Uterus (tissue), 2 donors: ENCODE data around the gene ICA1L.

ENCODE experiments used
- CTCF ChIP-seq, 4 experiments: fragments of 200-600 bp in 2 of 4; fragments of 450-650 bp in 2 of 4; sonication (generic) in 2 of 4; IDR thresholded peaks; one replicate each; pipeline ENCODE4 v1.5.1; 2016 to 2019; ENCODE audit warnings: antibody characterized with exemption in 4 of 4, mild to moderate bottlenecking in 2 of 4, moderate library complexity in 1 of 4
- POLR2A ChIP-seq, 2 donors: fragments of 450-650 bp; IDR thresholded peaks; one replicate each; pipeline ENCODE4 v1.6.1; 2016; ENCODE audit warnings: antibody characterized with exemption in 2 of 2, mild to moderate bottlenecking in 1 of 2, moderate library complexity in 1 of 2

GRCh38 chr2:202782940-202783558 lies 88.5 kb downstream of the ICA1L start:
- no peak for TF ChIP-seq CTCF (IDR thresholded peaks at IDR 0.05)
- TF ChIP-seq POLR2A (IDR thresholded peaks at IDR 0.05) = no peak
